NCI-H526 treated with DMSO at 0.1 percent for 48 hours (cell line): Measurements from ENCODE around the gene SPACA7.
"Not testable (repeated sequence)": the region's sequence is repeated elsewhere in the genome, so short reads cannot be mapped to it uniquely, and the experiment has no call there.

Experiments
- DNase-seq: peaks from one replicate; lab custom pipeline; 2025; lab: John Stamatoyannopoulos, UW

Gene SPACA7

GRCh38 chr13:112424098-112424497 is 47.9 kb downstream of the SPACA7 start:
- no peak for DNase-seq

GRCh38 chr13:112428704-112429103 is 52.5 kb downstream of the SPACA7 start:
- DNase-seq = no peak

GRCh38 chr13:112431734-112432133 is 55.6 kb downstream of the SPACA7 start:
- DNase-seq = no peak

GRCh38 chr13:112432734-112433133 is 56.6 kb downstream of the SPACA7 start:
- not testable (repeated sequence) for DNase-seq

- DNase-seq = not testable (repeated sequence)
These were observed 57.4 kb downstream of the SPACA7 start for GRCh38 chr13:112433517-112433916.

- DNase-seq = no peak
These were observed 57.9 kb downstream of the SPACA7 start for GRCh38 chr13:112434032-112434431.

GRCh38 chr13:112434937-112435523 is 58.9 kb downstream of the SPACA7 start:
- no peak for DNase-seq

GRCh38 chr13:112435973-112436372 is 59.8 kb downstream of the SPACA7 start:
- no peak for DNase-seq

GRCh38 chr13:112438094-112438493 is 61.9 kb downstream of the SPACA7 start:
- DNase-seq = no peak

GRCh38 chr13:112438515-112438914 is 62.4 kb downstream of the SPACA7 start:
- no peak for DNase-seq

- DNase-seq = no peak
These were observed 65.1 kb downstream of the SPACA7 start for GRCh38 chr13:112441226-112441625.

- no peak for DNase-seq
These were observed 65.7 kb downstream of the SPACA7 start for GRCh38 chr13:112441779-112442310.

- DNase-seq = peak; percentile 28
These were observed 66.4 kb downstream of the SPACA7 start for GRCh38 chr13:112442483-112443090.

GRCh38 chr13:112443191-112443994 is 67.2 kb downstream of the SPACA7 start:
- DNase-seq = peak; percentile 26

- DNase-seq = peak; percentile 56
These were observed 67.8 kb downstream of the SPACA7 start for GRCh38 chr13:112443995-112444311.

GRCh38 chr13:112444416-112445399 is 68.6 kb downstream of the SPACA7 start:
- DNase-seq = no peak

GRCh38 chr13:112445411-112446271 is 69.5 kb downstream of the SPACA7 start:
- no peak for DNase-seq

GRCh38 chr13:112446347-112446861 is 70.2 kb downstream of the SPACA7 start:
- no peak for DNase-seq

- no peak for DNase-seq
These were observed 70.7 kb downstream of the SPACA7 start for GRCh38 chr13:112446867-112447266.

GRCh38 chr13:112447306-112447705 is 71.2 kb downstream of the SPACA7 start:
- DNase-seq = no peak
